Measurements from ENCODE around the gene MED6. TPM values are rescaled to one million over a fixed set of nuclear protein-coding genes. Genes with fewer than 3 reads are reported as not detected.

The MED6 gene
- total RNA-seq, 1 experiment from 2014 or later = 55.3 TPM

GRCh38 chr14:70536830-70537229, 63.6 kb downstream of the MED6 start:
- Histone ChIP-seq H3K79me2 (ENCODE audit: insufficient read depth, low read length) (no peaks in the 10 kb centered on the region), H3K23ac (ENCODE audit: insufficient read length, low read depth, low read length) (no peak overlapping the region), H2BK15ac (ENCODE audit: low read depth, low read length) (no peak overlapping the region), H3K27ac (ENCODE audit: insufficient read length, low read depth, low read length) (no peak overlapping the region), H4K91ac (ENCODE audit: insufficient read length, low read depth, low read length) (no peak overlapping the region), H3K23me2 (ENCODE audit: insufficient read length, low read depth, low read length, poor library complexity, severe bottlenecking) (no peaks in the 10 kb centered on the region), H2BK12ac (ENCODE audit: insufficient read length, low read depth, low read length) (no peak overlapping the region), H3K18ac (ENCODE audit: insufficient read length, low read depth, low read length) (no peak overlapping the region), H2BK120ac (ENCODE audit: low read depth, low read length, poor library complexity, severe bottlenecking) (no peak overlapping the region), H3K56ac (ENCODE audit: insufficient read length, low read depth, low read length) (no peak overlapping the region), H3K4me2 (ENCODE audit: insufficient read depth, insufficient read length, low read length) (no peak overlapping the region), H4K20me1 (ENCODE audit: control insufficient read depth, insufficient read depth, insufficient read length) (no peaks in the 10 kb centered on the region), H3K9me3 (ENCODE audit: control insufficient read depth, low read depth, low read length) (peaks cover 13% of the 10 kb centered on the region), H3T11ph (ENCODE audit: low read length) (no peak overlapping the region), H4K8ac (replicated peaks; ENCODE audit: insufficient read length, low read depth, low read length) (no peak overlapping the region), H2AK5ac (ENCODE audit: insufficient read length, low read length) (no peak overlapping the region), H3K4ac (ENCODE audit: low read depth, low read length) (no peak overlapping the region), H3K4me1 (ENCODE audit: insufficient read depth, low read length) (no peaks in the 10 kb centered on the region), H3K79me1 (ENCODE audit: insufficient read depth, low read depth, low read length, poor library complexity, severe bottlenecking) (no peaks in the 10 kb centered on the region), H2AFZ (ENCODE audit: low read length) (no peak overlapping the region), H2BK20ac (ENCODE audit: low read depth, low read length, poor library complexity, severe bottlenecking) (no peak overlapping the region), H3K27me3 (ENCODE audit: insufficient read depth, low read length) (no peaks in the 10 kb centered on the region), H2BK5ac (ENCODE audit: insufficient read length, low read length) (no peak overlapping the region), H3K14ac (ENCODE audit: insufficient read depth, low read length) (no peak overlapping the region), H4K5ac (ENCODE audit: insufficient read length, low read depth, low read length) (no peak overlapping the region), H3K9ac (ENCODE audit: extremely low read depth, insufficient read length, low read length) (no peak overlapping the region)
- no peak for TF ChIP-seq CTCF (conservative IDR thresholded peaks at IDR 0.05)
- H3K4me1 Mint-ChIP-seq = no peaks in the 10 kb centered on the region
- H3K27me3 Mint-ChIP-seq (ENCODE audit: low read depth) = no peaks in the 10 kb centered on the region
- WGBS (ENCODE audit: extremely low coverage, insufficient read length, low lambda C conversion rate) = no CpG with 5 or more reads among the region's 1 CpG
- H3K36me3 Mint-ChIP-seq (ENCODE audit: insufficient read depth in 1 of 3, low read depth in 3 of 3) = peaks cover 25 to 60% (median 32%) of the 10 kb centered on the region in 3 experiments
- H3K4me3 Mint-ChIP-seq = no peak overlapping the region
- no peak for DNase-seq
- H3K9me3 Mint-ChIP-seq = peaks cover 43% of the 10 kb centered on the region in 2 experiments
- no peak overlapping the region for H3K27ac Mint-ChIP-seq
